HepG2 (cell line): ENCODE measurements around the gene WDR47. TPM values are rescaled to one million over a fixed set of nuclear protein-coding genes. Genes with fewer than 3 reads are reported as not detected.

Experiments
- CEBPZ ChIP-seq: IDR thresholded peaks from 2 replicates; pipeline ENCODE4 v1.6.1; 2012; ENCODE audit warnings: low read length, improper control_type of control experiment
- FOXK2 ChIP-seq: fragments of 450-650 bp; IDR thresholded peaks from 2 replicates; pipeline ENCODE4 v1.6.1; 2016
- HINFP ChIP-seq: sonication (generic); formaldehyde crosslinking; IDR thresholded peaks from 2 replicates; pipeline ENCODE4 v1.4.0; 2020; ENCODE audit warnings: low read depth, mild to moderate bottlenecking, missing genetic modification reagents
- IRF9 ChIP-seq: sonication (generic); formaldehyde crosslinking; IDR thresholded peaks from 2 replicates; pipeline ENCODE4 v1.8.0; 2022; ENCODE audit warnings: missing genetic modification reagents, mild to moderate bottlenecking, borderline replicate concordance
- MXI1 ChIP-seq: IDR thresholded peaks from 3 replicates; pipeline ENCODE4 v1.6.1; 2012; ENCODE audit warnings: low read depth, low read length, inconsistent platforms, borderline replicate concordance
- NFKBIZ ChIP-seq: IDR thresholded peaks from 2 replicates; pipeline ENCODE4 v1.6.1; 2018; ENCODE audit warnings: missing genetic modification reagents, missing compliant biosample characterization
- NRL ChIP-seq: sonication (generic); formaldehyde crosslinking; IDR thresholded peaks from 2 replicates; pipeline ENCODE4 v1.5.0; 2020; ENCODE audit warnings: missing genetic modification reagents, mild to moderate bottlenecking, moderate library complexity, borderline replicate concordance
- RORA ChIP-seq: sonication (generic); formaldehyde crosslinking; IDR thresholded peaks from 2 replicates; pipeline ENCODE4 v1.5.0; 2020; ENCODE audit warnings: mild to moderate bottlenecking, missing genetic modification reagents, moderate library complexity
- ZBTB20 ChIP-seq: sonication (generic); formaldehyde crosslinking; IDR thresholded peaks from 2 replicates; pipeline ENCODE4 v1.8.1; 2023; ENCODE audit warnings: missing genetic modification reagents, low read depth, mild to moderate bottlenecking, borderline replicate concordance
- ZBTB37 ChIP-seq: sonication (generic); formaldehyde crosslinking; IDR thresholded peaks from 2 replicates; pipeline ENCODE4 v1.4.0; 2020; ENCODE audit warnings: mild to moderate bottlenecking, missing genetic modification reagents
- ZNF407 ChIP-seq: sonication (generic); formaldehyde crosslinking; IDR thresholded peaks from one replicate; pipeline ENCODE4 v1.5.1; 2020; ENCODE audit warnings: mild to moderate bottlenecking, missing genetic modification reagents; ENCODE audit errors: not compliant biosample characterization
- polyA plus RNA-seq, 8 experiments: library from polyadenylated mRNA; depleted of rRNA in 3 of 8; stranded (reverse) in 7 of 8; unstranded in 1 of 8; fragments of >200 nt; fragmentation: Illumina TruSeq in 4 of 8; extraction: Trizol in 4 of 8; gene quantifications; 2 replicates each; pipeline versions ENCODE4 v1.2.1 to v1.2.3, GENCODE V29; 2011 to 2016; ENCODE audit warnings: low read depth in 4 of 8, missing spikeins in 1 of 8, mixed read lengths in 1 of 8; ENCODE audit not compliant: insufficient read depth in 1 of 8
- total RNA-seq, 5 experiments: library from RNA; depleted of rRNA; stranded (reverse); fragments of >200 nt; fragmentation: Illumina TruSeq; extraction: Trizol; gene quantifications; 2 replicates each; pipeline ENCODE4 v1.2.3, GENCODE V29; 2016; ENCODE audit warnings: low read depth in 1 of 5

WDR47 gene
- total and polyA plus RNA-seq, 2 of the 13 experiments (the other 11 are each of a cell fraction or from before 2014, with no cell fraction given), result 4.3 to 5.9 TPM

GRCh38 chr1:109075531-109076490, 33.9 kb upstream of the WDR47 start, which contains the start of gene TAF13 (continued):
- TF ChIP-seq HINFP (CRISPR knock-in tag) (no peak), IRF9 (CRISPR knock-in tag) (no peak), FOXK2 (no peak), NRL (CRISPR knock-in tag) (0 out of 2 replicates have a peak, but pooled peaks have one; percentile 40), NFKBIZ (CRISPR knock-in tag) (no peak), ZNF407 (CRISPR knock-in tag) (no peak), ZBTB20 (CRISPR knock-in tag) (peak; percentile 70; the same call in 1 of the 2 replicates), RORA (CRISPR knock-in tag) (no peak), MXI1 (peak; percentile 88; the same call in 2 of the 3 replicates), CEBPZ (no peak), ZBTB37 (CRISPR knock-in tag) (no peak)
